Esophagus muscularis mucosa (tissue), 4 donors: ENCODE measurements around the gene SLC25A25. TPM values are rescaled to one million over a fixed set of nuclear protein-coding genes. Genes with fewer than 3 reads are reported as not detected.
A peak's percentile ranks its signal among the peaks of the same experiment; 100 is the strongest.

Experiments
- DNase-seq: peaks from one replicate; pipeline ENCODE4 v3.0.0-alpha.2; 2017; ENCODE audit errors: extremely low spot score
- H3K27ac ChIP-seq, 4 donors: fragments of 200-600 bp; sonication (generic); replicated peaks in 1 of 4; 1 replicate in 3 of 4; 2 replicates in 1 of 4; pipeline ENCODE4 v1.5.1; 2016 to 2019; ENCODE audit warnings: mild to moderate bottlenecking in 1 of 4
- H3K27me3 ChIP-seq, 4 donors: fragments of 200-600 bp; sonication (generic); one replicate each; pipeline versions ENCODE4 v1.5.1 to v1.6.0; 2016 to 2019
- H3K36me3 ChIP-seq, 4 donors: fragments of 200-600 bp; sonication (generic); one replicate each; pipeline ENCODE4 v1.5.1; 2016 to 2019
- H3K4me1 ChIP-seq, 4 donors: fragments of 200-600 bp; sonication (generic); one replicate each; pipeline ENCODE4 v1.5.1; 2016 to 2019
- H3K4me3 ChIP-seq, 4 donors: fragments of 200-600 bp; sonication (generic); 1 replicate in 2 of 4; 2 replicates in 2 of 4; pipeline ENCODE4 v1.5.1; 2016 to 2019; ENCODE audit warnings: mild to moderate bottlenecking in 4 of 4, moderate library complexity in 1 of 4
- H3K9me3 ChIP-seq, 4 donors: fragments of 200-600 bp; sonication (generic); 1 replicate in 3 of 4; 2 replicates in 1 of 4; pipeline ENCODE4 v1.5.1; 2016 to 2019
- EP300 ChIP-seq: sonication (generic); formaldehyde crosslinking; IDR thresholded peaks from one replicate; pipeline ENCODE4 v1.6.1; 2017; ENCODE audit warnings: antibody characterized with exemption
- POLR2A ChIP-seq: fragments of 450-650 bp; IDR thresholded peaks from one replicate; pipeline ENCODE4 v1.6.1; 2017; ENCODE audit warnings: antibody characterized with exemption, moderate library complexity, mild to moderate bottlenecking, low read depth
- POLR2AphosphoS5 ChIP-seq, 2 donors: sonication (generic); formaldehyde crosslinking; IDR thresholded peaks; one replicate each; pipeline ENCODE4 v1.6.1; 2017; ENCODE audit warnings: antibody characterized with exemption in 2 of 2
- WGBS: methylation state at CpG from one replicate; pipeline ENCODE4 v1.1.5; 2018; 5-methylcytosine and 5-hydroxymethylcytosine counted together
- intact Hi-C: fragments of 100-400 bp; cut with DNase I; formaldehyde crosslinking; loops from one replicate; pipeline ENCODE4 v1.15.1; 2023
- total RNA-seq, 4 donors: library from RNA; depleted of rRNA; stranded (reverse); fragments of >200 nt; gene quantifications; one replicate each; pipeline versions ENCODE4 v1.1.0 to v1.2.1, GENCODE V29; 2016
- TF ChIP-seq, protein P1 (sequence below), 3 experiments: fragments of 200-600 bp in 2 of 3; fragments of 450-650 bp in 1 of 3; sonication (generic) in 2 of 3; IDR thresholded peaks; one replicate each; pipeline ENCODE4 v1.5.1; 2017 to 2019; ENCODE audit warnings: antibody characterized with exemption in 3 of 3, mild to moderate bottlenecking in 2 of 3, moderate library complexity in 1 of 3

SLC25A25 gene
- total RNA-seq, 4 donors from 2014 or later: 14.5 to 140 (median 21.3) TPM

DNA sequence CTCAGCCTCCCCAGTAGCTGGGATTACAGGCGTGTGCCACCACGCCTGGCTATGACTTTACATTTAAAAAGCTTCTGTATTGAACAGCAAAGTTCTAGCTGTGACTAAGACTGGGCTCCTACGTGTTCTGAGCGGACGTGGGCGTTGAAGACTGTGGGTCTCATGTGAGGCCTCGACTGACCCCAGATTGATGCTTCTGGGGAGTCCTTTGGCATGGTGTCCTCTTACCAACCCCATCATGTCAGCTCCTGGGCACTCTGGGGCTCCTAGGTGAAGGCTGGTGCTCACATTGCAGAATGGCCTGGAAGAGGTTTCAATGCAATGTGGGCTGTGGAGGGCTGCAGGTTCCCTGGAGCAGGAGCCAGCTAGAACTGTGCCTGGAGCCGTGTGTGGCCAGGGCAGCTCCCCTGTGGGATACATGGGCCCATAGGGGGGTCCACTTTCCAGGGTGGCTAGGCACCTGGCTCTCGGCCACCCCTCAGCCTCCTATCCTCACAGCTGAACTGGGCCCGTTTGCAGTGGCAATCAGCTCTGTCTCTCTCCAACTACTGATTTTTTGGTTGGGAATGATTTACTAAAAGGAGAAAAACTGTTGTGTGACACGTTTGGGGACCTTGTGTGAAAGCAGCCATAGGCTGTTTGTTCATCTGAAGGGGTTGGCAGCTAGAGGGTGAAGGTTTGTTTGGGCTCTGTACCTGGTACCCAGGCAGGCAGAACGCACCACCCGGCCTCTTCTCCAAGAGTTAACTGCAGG lies 29.7 kb downstream of the SLC25A25 start:
- intact Hi-C loops: loop anchor here (10.0 kb wide), 1 partner anchor 123 kb away; no protein-coding TSS in a partner anchor
- Histone ChIP-seq H3K4me3 (peak overlapping the region; percentile 58 to 63 (median 61)), H3K9me3 (no peaks in the 10 kb centered on the region), H3K36me3 (peaks cover 17 to 24% (median 20%) of the 10 kb centered on the region in 4 donors), H3K27me3 (no peaks in the 10 kb centered on the region), H3K4me1 (peaks cover 71 to 97% (median 89%) of the 10 kb centered on the region in 4 donors), H3K27ac (peak overlapping the region; percentile 93 to 97 (median 96))
- WGBS: 62% methylated on average over 13 of the region's 13 CpGs
- no peak for DNase-seq
- TF ChIP-seq EP300: no peak
- TF ChIP-seq POLR2AphosphoS5 (IDR thresholded peaks at IDR 0.05): no peak
- no peak for TF ChIP-seq POLR2A
- TF ChIP-seq, protein P1, sequence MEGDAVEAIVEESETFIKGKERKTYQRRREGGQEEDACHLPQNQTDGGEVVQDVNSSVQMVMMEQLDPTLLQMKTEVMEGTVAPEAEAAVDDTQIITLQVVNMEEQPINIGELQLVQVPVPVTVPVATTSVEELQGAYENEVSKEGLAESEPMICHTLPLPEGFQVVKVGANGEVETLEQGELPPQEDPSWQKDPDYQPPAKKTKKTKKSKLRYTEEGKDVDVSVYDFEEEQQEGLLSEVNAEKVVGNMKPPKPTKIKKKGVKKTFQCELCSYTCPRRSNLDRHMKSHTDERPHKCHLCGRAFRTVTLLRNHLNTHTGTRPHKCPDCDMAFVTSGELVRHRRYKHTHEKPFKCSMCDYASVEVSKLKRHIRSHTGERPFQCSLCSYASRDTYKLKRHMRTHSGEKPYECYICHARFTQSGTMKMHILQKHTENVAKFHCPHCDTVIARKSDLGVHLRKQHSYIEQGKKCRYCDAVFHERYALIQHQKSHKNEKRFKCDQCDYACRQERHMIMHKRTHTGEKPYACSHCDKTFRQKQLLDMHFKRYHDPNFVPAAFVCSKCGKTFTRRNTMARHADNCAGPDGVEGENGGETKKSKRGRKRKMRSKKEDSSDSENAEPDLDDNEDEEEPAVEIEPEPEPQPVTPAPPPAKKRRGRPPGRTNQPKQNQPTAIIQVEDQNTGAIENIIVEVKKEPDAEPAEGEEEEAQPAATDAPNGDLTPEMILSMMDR (IDR thresholded peaks at IDR 0.05): no peak

DNA sequence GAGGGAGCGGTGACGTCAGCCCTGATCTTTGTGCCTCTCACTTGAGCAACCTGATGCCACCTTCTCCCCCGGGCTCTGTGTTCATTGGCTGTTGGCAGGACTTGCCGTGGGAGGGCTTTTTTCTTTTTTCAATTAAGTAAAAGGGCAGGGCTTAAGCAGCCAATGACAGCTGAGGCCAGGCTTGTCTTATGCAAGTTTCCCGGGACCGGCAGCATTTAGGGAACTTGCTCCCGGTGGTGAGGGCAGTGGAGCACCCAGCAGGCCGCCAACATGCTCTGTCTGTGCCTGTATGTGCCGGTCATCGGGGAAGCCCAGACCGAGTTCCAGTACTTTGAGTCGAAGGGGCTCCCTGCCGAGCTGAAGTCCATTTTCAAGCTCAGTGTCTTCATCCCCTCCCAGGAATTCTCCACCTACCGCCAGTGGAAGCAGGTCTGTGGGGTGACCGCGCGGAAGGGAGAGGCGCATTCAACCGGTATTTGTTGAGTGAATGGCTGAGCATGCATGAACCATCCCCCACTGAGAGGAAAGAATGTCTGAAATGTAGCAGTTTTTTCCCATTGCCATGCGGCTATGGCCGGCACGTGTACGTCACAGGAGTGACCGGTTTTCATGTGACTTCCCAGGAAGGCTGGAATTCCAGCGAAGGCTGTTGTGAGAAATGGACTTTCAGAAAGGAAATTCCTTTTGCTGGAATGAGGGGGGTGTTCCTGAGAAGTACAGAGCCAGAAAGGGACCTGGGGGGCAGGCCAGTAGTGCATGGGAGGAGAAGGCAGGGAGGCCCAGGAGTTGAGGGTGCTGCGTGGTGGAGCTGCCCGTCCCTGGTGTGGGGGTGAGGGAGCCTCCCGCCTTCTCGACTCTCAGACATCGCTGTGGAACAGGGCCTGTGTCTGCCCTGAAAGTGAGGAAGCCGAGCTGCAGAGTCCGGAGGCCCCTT lies 30.5 kb downstream of the SLC25A25 start:
- Histone ChIP-seq H3K27ac (peak overlapping the region; percentile 93 to 97 (median 96)), H3K36me3 (peaks cover 24 to 32% (median 28%) of the 10 kb centered on the region in 4 donors), H3K27me3 (no peaks in the 10 kb centered on the region), H3K4me3 (peak overlapping the region; percentile 58 to 63 (median 61)), H3K4me1 (peaks cover 65 to 97% (median 89%) of the 10 kb centered on the region in 4 donors), H3K9me3 (no peaks in the 10 kb centered on the region)
- WGBS: 8% methylated on average over 15 of the region's 32 CpGs
- DNase-seq: peak; percentile 98
- TF ChIP-seq EP300 (peak; percentile 98), POLR2AphosphoS5 (IDR thresholded peaks at IDR 0.05) (peak in 1 of 2 donors; percentile 93), POLR2A (peak; percentile 97)
- TF ChIP-seq, protein P1 (IDR thresholded peaks at IDR 0.05): no peak
- intact Hi-C loops: loop anchor here (10.0 kb wide), 1 partner anchor 124 kb away; no protein-coding TSS in a partner anchor

DNA sequence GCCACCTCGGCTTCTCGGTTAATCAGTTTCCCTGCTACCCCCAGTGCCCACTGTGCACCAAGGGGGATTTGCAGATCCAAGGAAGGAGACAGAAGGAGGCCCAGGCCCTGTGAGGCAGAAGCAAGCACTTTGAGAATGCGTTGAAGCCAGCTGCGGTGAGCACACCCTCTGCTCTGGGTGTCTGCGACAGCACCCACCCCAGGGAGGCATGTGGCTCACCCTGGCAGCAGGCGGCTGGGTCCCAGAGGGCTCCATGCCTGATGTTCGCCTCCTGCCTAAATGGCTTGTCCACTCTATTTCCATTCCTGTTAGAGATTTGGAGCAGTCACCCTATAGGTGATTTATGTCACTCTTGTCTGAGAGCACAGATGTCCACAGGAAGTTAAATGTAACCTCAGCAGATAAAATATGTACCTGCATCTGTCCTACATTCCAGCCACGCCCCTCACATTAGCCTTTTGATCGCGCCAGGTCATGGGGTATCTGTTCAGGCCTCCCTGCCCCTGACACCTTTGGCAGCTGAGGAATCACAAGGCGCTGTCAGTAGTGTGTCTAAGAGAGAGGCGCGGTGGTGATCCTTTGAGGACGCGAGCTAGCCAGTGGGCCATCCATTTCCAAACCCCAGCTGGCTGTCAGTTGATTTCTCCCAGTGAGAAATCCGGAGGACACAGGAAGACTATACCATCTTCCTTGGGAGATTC lies 31.3 kb downstream of the SLC25A25 start:
- H3K9me3 ChIP-seq: no peaks in the 10 kb centered on the region
- H3K4me3 ChIP-seq: peak overlapping the region; percentile 58 to 63 (median 61)
- no peaks in the 10 kb centered on the region for H3K27me3 ChIP-seq
- H3K36me3 ChIP-seq: peaks cover 32 to 40% (median 36%) of the 10 kb centered on the region in 4 donors
- TF ChIP-seq POLR2A: peak; percentile 40
- TF ChIP-seq EP300: no peak
- intact Hi-C loops: loop anchor here (10.0 kb wide), 1 partner anchor 125 kb away; no protein-coding TSS in a partner anchor
- H3K4me1 ChIP-seq: peaks cover 63 to 89% (median 86%) of the 10 kb centered on the region in 4 donors
- 45% methylated on average over 12 of the region's 16 CpGs for WGBS
- no peak for DNase-seq
- peak overlapping the region; percentile 93 to 97 (median 96) for H3K27ac ChIP-seq

DNA sequence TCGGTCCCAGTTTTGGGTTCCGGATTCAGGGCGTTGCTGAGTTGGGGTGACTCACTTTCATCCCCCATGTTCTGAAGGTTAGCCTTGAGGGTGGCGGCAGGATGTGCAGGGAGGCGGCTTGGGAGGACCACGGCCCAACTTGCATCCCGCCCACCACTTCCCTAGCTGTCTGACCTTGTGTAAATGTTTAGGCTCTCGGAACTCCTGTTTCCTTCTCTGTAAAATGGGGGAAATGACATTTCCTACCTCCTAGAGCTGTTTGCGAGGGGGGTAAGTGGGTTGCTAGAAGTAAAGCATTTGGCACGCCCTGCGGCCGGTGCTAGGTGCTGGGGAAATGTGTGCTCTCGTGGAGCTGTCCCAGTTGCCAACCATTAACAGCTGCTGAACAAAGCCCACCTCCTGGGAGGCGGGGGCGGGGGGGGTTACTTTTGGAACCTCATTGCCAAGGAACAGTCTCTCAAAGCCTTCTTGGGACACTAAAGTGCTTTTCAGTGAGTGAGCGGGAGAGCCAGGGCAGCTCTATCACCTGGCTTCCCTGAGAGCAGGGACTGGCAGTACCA lies 32.0 kb downstream of the SLC25A25 start:
- TF ChIP-seq, protein P1 (IDR thresholded peaks at IDR 0.05): no peak
- no peak for TF ChIP-seq EP300
- TF ChIP-seq POLR2AphosphoS5 (IDR thresholded peaks at IDR 0.05): peak in 1 of 2 donors; percentile 9
- no peak for TF ChIP-seq POLR2A
- peaks cover 59 to 82% (median 81%) of the 10 kb centered on the region in 4 donors for H3K4me1 ChIP-seq
- 48% methylated on average over 5 of the region's 16 CpGs for WGBS
- peaks cover 34 to 44% (median 38%) of the 10 kb centered on the region in 4 donors for H3K36me3 ChIP-seq
- no peak for DNase-seq
- no peaks in the 10 kb centered on the region for H3K27me3 ChIP-seq
- peak overlapping the region; percentile 58 to 63 (median 61) for H3K4me3 ChIP-seq
- intact Hi-C loops: loop anchor here (10.0 kb wide), 1 partner anchor 125 kb away; no protein-coding TSS in a partner anchor
- peak overlapping the region; percentile 93 to 97 (median 96) for H3K27ac ChIP-seq
- H3K9me3 ChIP-seq: no peaks in the 10 kb centered on the region
